C4-2B (cell line): Measurements from ENCODE around the gene EXOG.

Source experiments
- H3K27ac ChIP-seq: fragments of 450-650 bp; 2 replicates; pipeline ENCODE4 v1.5.1; 2017
- ZFX ChIP-seq: fragments of 450-650 bp; IDR thresholded peaks from 2 replicates; pipeline ENCODE4 v1.6.1; 2017
- TF ChIP-seq, protein P1 (sequence below): fragments of 450-650 bp; conservative IDR thresholded peaks from 2 replicates; pipeline ENCODE4 v1.5.1; 2017; ENCODE audit warnings: mild to moderate bottlenecking

Gene EXOG

DNA sequence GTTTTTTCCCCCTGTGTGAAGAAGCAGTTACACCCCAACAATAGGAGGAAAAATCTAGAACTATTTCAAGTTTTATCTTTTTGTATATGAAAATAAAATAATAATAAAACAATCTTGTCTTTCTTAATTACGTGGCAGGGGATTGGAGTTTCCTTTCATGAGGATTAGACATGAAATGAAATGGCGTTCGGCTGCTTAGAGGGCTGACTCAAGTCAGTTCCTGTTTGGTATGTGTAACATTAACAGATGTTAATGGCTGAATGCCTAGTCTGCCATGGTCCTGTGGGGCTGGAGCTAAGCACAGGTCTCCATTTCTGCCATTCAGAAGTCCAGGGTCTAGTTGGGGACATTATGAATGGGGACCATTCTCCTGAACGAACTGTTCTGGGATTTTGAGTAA lies 3.1 kb upstream of the EXOG start:
- H3K27ac ChIP-seq, result no peak overlapping the region
- TF ChIP-seq ZFX, result no peak
- TF ChIP-seq, protein P1, sequence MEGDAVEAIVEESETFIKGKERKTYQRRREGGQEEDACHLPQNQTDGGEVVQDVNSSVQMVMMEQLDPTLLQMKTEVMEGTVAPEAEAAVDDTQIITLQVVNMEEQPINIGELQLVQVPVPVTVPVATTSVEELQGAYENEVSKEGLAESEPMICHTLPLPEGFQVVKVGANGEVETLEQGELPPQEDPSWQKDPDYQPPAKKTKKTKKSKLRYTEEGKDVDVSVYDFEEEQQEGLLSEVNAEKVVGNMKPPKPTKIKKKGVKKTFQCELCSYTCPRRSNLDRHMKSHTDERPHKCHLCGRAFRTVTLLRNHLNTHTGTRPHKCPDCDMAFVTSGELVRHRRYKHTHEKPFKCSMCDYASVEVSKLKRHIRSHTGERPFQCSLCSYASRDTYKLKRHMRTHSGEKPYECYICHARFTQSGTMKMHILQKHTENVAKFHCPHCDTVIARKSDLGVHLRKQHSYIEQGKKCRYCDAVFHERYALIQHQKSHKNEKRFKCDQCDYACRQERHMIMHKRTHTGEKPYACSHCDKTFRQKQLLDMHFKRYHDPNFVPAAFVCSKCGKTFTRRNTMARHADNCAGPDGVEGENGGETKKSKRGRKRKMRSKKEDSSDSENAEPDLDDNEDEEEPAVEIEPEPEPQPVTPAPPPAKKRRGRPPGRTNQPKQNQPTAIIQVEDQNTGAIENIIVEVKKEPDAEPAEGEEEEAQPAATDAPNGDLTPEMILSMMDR, result no peak

DNA sequence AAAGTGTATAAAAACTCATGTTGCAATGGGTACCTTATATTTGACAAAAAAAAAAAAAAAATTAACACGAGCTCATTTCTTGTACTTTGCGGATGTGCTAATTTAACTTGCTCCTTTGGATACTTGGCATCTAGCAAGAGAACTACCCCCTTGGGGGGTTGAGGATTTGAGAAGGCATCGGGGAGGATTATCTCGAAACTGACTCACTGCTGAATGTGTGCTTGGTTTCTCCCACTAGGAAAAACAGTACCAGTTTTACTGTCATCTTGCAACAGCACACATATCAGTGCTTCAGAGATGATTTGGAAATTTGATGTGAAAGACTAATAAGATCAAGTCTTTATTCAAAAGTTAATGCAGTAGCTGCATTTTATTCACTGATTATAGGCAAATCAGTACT lies 891 bp downstream of the EXOG start:
- no peak overlapping the region for H3K27ac ChIP-seq
- TF ChIP-seq, protein P1, result no peak
- no peak for TF ChIP-seq ZFX

DNA sequence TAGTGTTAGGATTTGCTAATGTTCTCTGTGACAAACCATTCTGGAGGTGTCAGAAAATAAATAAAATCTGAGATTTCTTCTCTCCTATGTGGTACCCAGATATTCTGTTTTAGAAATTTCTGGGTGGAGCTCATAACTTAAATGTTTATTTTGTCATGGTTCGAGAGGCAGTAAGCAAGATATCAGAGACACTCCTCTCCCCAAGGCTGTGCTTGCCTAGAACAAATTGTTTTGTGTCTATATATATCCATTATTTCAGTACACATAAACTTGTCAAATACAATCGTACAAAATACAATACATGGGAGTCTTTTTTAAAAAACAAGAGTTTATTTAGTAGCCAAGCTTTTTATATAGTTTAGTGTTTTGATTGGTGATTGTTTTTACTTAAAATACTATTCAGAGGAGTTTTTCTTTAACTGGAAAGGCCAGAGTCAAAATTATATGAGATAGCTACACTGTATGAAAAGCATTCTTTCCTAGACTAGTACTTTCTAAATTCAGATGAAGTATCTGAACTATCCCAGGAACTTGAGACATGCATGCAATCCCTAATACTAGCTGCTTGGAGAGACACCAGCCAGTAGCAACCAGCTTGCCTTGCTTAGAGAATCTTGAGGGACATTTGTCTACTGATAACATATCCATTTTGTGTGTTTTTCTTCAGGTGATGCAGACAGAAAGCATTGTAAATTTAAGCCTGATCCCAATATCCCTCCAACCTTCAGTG lies 4.7 kb downstream of the EXOG start:
- TF ChIP-seq, protein P1, result no peak
- TF ChIP-seq ZFX, result no peak
- H3K27ac ChIP-seq, result no peak overlapping the region

DNA sequence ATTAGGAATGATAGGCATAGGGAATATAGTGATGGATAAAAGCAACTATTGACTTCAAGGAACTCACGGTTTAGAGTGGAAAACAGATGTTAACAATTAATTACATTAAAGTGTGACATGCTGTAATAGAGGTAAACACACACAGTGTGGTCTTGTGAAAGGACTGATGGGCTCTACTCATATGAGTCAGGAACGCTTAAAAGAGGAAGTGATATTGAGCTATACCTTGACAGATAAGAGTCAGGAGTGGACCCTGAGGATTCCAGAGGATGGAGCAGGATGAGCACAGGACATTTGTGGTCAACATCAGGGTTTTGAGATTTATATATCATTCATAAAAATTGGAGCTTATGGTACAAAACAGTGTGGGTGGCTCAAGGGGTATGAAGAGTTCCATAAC lies 11.0 kb downstream of the EXOG start:
- TF ChIP-seq ZFX, result no peak
- TF ChIP-seq, protein P1, result no peak

DNA sequence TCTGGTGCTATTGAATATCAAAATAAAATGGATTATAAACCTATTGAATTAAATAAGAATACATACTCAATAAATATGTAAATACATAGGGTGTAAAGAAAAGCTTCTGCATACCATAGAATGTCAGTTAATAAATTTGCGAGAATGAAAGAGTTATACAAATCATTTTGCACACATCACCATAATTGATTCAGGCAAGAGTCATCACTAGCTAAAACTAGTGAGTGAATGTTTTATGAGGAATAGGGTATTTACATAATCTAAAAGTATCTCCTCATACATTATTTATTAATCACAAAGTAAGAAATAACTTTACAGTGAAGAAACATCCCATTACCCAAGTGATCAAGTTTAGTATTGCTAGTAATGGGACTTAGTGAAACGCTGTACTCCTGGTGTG lies 13.6 kb downstream of the EXOG start:
- TF ChIP-seq, protein P1, result no peak
- no peak for TF ChIP-seq ZFX
- no peak overlapping the region for H3K27ac ChIP-seq

More for the DNA sequence above, 11.0 kb downstream of the EXOG start:
- H3K27ac ChIP-seq, result no peak overlapping the region

DNA sequence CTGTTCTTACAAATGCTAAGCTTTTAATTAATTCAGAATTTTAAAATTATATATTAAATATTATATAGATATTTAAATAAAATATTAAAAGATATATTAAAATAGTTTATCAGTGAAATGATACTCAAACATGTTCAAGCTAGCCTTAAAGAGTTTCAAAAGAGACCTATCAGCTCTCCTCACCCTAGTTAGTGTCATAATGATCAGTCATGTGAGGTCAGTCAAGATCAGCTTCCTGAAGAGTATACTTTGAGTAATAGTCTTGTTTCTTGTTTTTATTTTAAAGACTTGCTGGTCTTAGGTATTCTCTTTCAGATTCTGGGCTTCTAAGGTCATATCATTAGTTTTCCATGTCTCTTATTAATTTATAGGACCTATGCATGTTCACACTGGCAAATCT lies 14.5 kb downstream of the EXOG start:
- no peak for TF ChIP-seq ZFX
- TF ChIP-seq, protein P1, result no peak
- H3K27ac ChIP-seq, result no peak overlapping the region

DNA sequence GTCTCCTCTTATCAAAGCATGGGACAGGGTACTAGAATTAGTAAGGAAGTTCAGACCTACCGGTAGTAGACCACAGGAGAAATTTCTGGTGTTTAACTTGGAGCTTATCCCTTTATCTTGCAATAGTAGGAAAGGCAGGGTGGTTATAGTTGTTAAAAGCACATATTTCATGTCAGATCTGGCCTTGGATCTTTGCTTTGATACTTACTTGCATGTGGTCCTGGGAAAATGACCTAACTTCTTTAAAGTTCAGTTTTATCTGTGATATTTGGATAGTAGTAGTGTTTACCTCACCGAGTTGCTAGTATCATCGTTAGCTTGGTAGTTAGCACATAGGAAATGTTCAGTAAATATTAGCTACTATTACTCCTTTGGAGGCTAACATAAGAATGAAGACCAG lies 15.4 kb downstream of the EXOG start:
- no peak for TF ChIP-seq ZFX
- TF ChIP-seq, protein P1, result no peak

More for the DNA sequence above, 15.4 kb downstream of the EXOG start:
- H3K27ac ChIP-seq, result no peak overlapping the region
